H1 (cell line): ENCODE data around the gene SLC7A10. TPM values are rescaled to one million over a fixed set of nuclear protein-coding genes. Genes with fewer than 3 reads are reported as not detected.

Experiments
- CTCF ChIA-PET: fragments of 300-600 bp; sonication (Branson Sonifier 250); formaldehyde crosslinking; loops from one replicate; lab custom pipeline; 2021; ENCODE audit not compliant: partially characterized antibody; lab: Charles Lee
- POLR2A ChIA-PET: fragments of 300-600 bp; sonication (Branson Sonifier 250); formaldehyde crosslinking; loops from one replicate; lab custom pipeline; 2021; ENCODE audit warnings: inconsistent platforms; ENCODE audit not compliant: partially characterized antibody; lab: Charles Lee
- DNase-seq, 2 experiments: peaks; one replicate each; pipeline versions ENCODE4 v3.0.0 to v3.0.0-alpha.2; 2010 to 2022; ENCODE audit warnings: low spot score in 2 of 2, low read depth in 1 of 2, mixed read lengths in 1 of 2
- FAIRE-seq: peaks from 2 replicates; lab custom pipeline; 2011; peaks lifted over from hg19 to GRCh38; lab: Jason Lieb, UNC
- H2AFZ ChIP-seq: 2 replicates; pipeline ENCODE4 v1.8.1; 2012; ENCODE audit warnings: low read length, inconsistent platforms
- H2AK5ac ChIP-seq: 2 replicates; pipeline ENCODE4 v1.6.1; 2013; ENCODE audit warnings: low read depth, low read length
- H2BK120ac ChIP-seq: replicated peaks from 2 replicates; pipeline ENCODE3; 2013; ENCODE audit warnings: low read depth, low read length, inconsistent platforms
- H2BK12ac ChIP-seq: 2 replicates; pipeline ENCODE4 v1.6.1; 2013; ENCODE audit warnings: low read depth, low read length
- H2BK15ac ChIP-seq: 2 replicates; pipeline ENCODE4 v1.6.1; 2013; ENCODE audit warnings: low read length
- H2BK20ac ChIP-seq: 2 replicates; pipeline ENCODE4 v1.6.1; 2013; ENCODE audit warnings: low read length
- H2BK5ac ChIP-seq: 2 replicates; pipeline ENCODE4 v1.6.1; 2013; ENCODE audit warnings: low read depth, low read length
- H3K14ac ChIP-seq: 2 replicates; pipeline ENCODE4 v1.6.1; 2013; ENCODE audit warnings: inconsistent platforms; ENCODE audit not compliant: insufficient read length
- H3K18ac ChIP-seq: 2 replicates; pipeline ENCODE4 v1.6.1; 2013; ENCODE audit warnings: low read length; ENCODE audit errors: extremely low read depth
- H3K23ac ChIP-seq: 2 replicates; pipeline ENCODE4 v1.6.1; 2013; ENCODE audit warnings: inconsistent platforms; ENCODE audit not compliant: insufficient read length
- H3K23me2 ChIP-seq: 2 replicates; pipeline ENCODE4 v1.6.1; 2013; ENCODE audit warnings: low read depth, low read length
- H3K27ac ChIP-seq: 2 replicates; pipeline ENCODE4 v1.6.1; 2011; ENCODE audit warnings: low read depth, low read length, inconsistent platforms
- H3K27me3 ChIP-seq, 4 experiments: replicated peaks in 1 of 4; 1 replicate in 1 of 4; 2 replicates in 3 of 4; pipeline versions ENCODE4 v1.6.1 to v1.8.1; 2011 to 2013; ENCODE audit warnings: low read length in 3 of 4, mild to moderate bottlenecking in 3 of 4, inconsistent platforms in 2 of 4, mixed read lengths in 2 of 4, moderate library complexity in 1 of 4; ENCODE audit not compliant: control insufficient read depth in 3 of 4, insufficient read depth in 3 of 4; ENCODE audit errors: extremely low read depth in 1 of 4
- H3K36me3 ChIP-seq, 4 experiments: 2 replicates each; pipeline versions ENCODE4 v1.6.1 to v1.8.1; 2011 to 2013; ENCODE audit warnings: mild to moderate bottlenecking in 4 of 4, low read length in 3 of 4, moderate library complexity in 2 of 4, control low read depth in 1 of 4, inconsistent platforms in 1 of 4; ENCODE audit not compliant: insufficient read depth in 4 of 4, control insufficient read depth in 2 of 4
- H3K4ac ChIP-seq: replicated peaks from 2 replicates; pipeline ENCODE3; 2013; ENCODE audit warnings: low read length, low read depth, mixed read lengths, inconsistent platforms; ENCODE audit not compliant: insufficient read length
- H3K4me1 ChIP-seq, 4 experiments: replicated peaks in 1 of 4; 1 replicate in 1 of 4; 2 replicates in 3 of 4; pipeline versions ENCODE4 v1.6.1 to v1.8.1; 2011 to 2013; ENCODE audit warnings: low read length in 3 of 4, inconsistent platforms in 2 of 4, mixed read lengths in 1 of 4; ENCODE audit not compliant: insufficient read depth in 4 of 4, control insufficient read depth in 3 of 4
- H3K4me2 ChIP-seq, 2 experiments: 2 replicates each; pipeline versions ENCODE4 v1.6.1 to v1.8.1; 2011 to 2013; ENCODE audit warnings: low read depth in 2 of 2, low read length in 2 of 2, control low read depth in 1 of 2, inconsistent platforms in 1 of 2, mild to moderate bottlenecking in 1 of 2; ENCODE audit not compliant: insufficient read depth in 1 of 2
- H3K4me3 ChIP-seq, 4 experiments: fragments of 200-600, 300-600 bp in 1 of 4; sonication (generic), shearing (Covaris generic), sonication (Bioruptor Twin) in 1 of 4; 2 replicates each; pipeline versions ENCODE4 v1.5.1 to v1.8.1; 2011 to 2016; ENCODE audit warnings: low read length in 4 of 4, low read depth in 3 of 4, control low read depth in 2 of 4, inconsistent platforms in 2 of 4, mild to moderate bottlenecking in 2 of 4, mixed read lengths in 1 of 4, moderate library complexity in 1 of 4; ENCODE audit not compliant: insufficient read depth in 2 of 4; ENCODE audit errors: extremely low read depth in 1 of 4
- H3K56ac ChIP-seq: replicated peaks from 2 replicates; pipeline ENCODE3; 2013; ENCODE audit warnings: low read depth, mild to moderate bottlenecking, mixed read lengths, low read length, inconsistent platforms; ENCODE audit not compliant: insufficient read length
- H3K79me1 ChIP-seq: 2 replicates; pipeline ENCODE4 v1.6.1; 2013; ENCODE audit warnings: low read depth, low read length, control low read depth
- H3K79me2 ChIP-seq, 2 experiments: 2 replicates each; pipeline versions ENCODE4 v1.6.1 to v1.8.1; 2012 to 2013; ENCODE audit warnings: low read length in 2 of 2, mild to moderate bottlenecking in 2 of 2, inconsistent platforms in 1 of 2; ENCODE audit not compliant: insufficient read depth in 2 of 2, control insufficient read depth in 1 of 2
- H3K9ac ChIP-seq, 4 experiments: replicated peaks in 1 of 4; 1 replicate in 1 of 4; 2 replicates in 3 of 4; pipeline versions ENCODE4 v1.6.1 to v1.8.1; 2011 to 2013; ENCODE audit warnings: low read depth in 3 of 4, low read length in 3 of 4, control low read depth in 2 of 4, mild to moderate bottlenecking in 2 of 4, moderate library complexity in 2 of 4, inconsistent platforms in 1 of 4; ENCODE audit errors: extremely low read depth in 1 of 4
- H3K9me3 ChIP-seq, 2 experiments: 2 replicates each; pipeline versions ENCODE4 v1.6.1 to v1.8.1; 2012 to 2013; ENCODE audit warnings: mild to moderate bottlenecking in 2 of 2, moderate library complexity in 2 of 2, control low read depth in 1 of 2, inconsistent platforms in 1 of 2, low read depth in 1 of 2, low read length in 1 of 2, mixed read lengths in 1 of 2; ENCODE audit not compliant: insufficient read depth in 2 of 2
- H4K20me1 ChIP-seq, 2 experiments: replicated peaks in 1 of 2; 2 replicates each; pipeline versions ENCODE3 to v1.8.1; 2011 to 2013; ENCODE audit warnings: inconsistent platforms in 2 of 2, low read length in 2 of 2, mild to moderate bottlenecking in 1 of 2; ENCODE audit not compliant: insufficient read depth in 2 of 2, control insufficient read depth in 1 of 2
- H4K5ac ChIP-seq: 2 replicates; pipeline ENCODE4 v1.6.1; 2013; ENCODE audit warnings: low read length, low read depth, mixed read lengths, inconsistent platforms; ENCODE audit not compliant: insufficient read length
- H4K8ac ChIP-seq: 2 replicates; pipeline ENCODE4 v1.8.0; 2013; ENCODE audit warnings: mild to moderate bottlenecking, moderate library complexity, low read length, inconsistent platforms; ENCODE audit not compliant: insufficient read depth; ENCODE audit errors: extremely low read depth
- H4K91ac ChIP-seq: replicated peaks from 2 replicates; pipeline ENCODE3; 2013; ENCODE audit warnings: low read length, mixed read lengths, inconsistent platforms; ENCODE audit not compliant: insufficient read length
- BACH1 ChIP-seq: IDR thresholded peaks from 2 replicates; pipeline ENCODE4 v1.6.1; 2012; ENCODE audit warnings: low read length, improper control_type of control experiment
- NANOG ChIP-seq: IDR thresholded peaks from 2 replicates; pipeline ENCODE4 v1.6.1; 2011; ENCODE audit warnings: low read length, low read depth, mild to moderate bottlenecking, inconsistent platforms; ENCODE audit not compliant: insufficient read depth, poor library complexity, severe bottlenecking
- WGBS, 2 experiments: shearing (Covaris generic) in 1 of 2; methylation state at CpG; one replicate each; pipeline versions ENCODE4 v1.1.6 to v1.1.7; 2013 to 2015; ENCODE audit warnings: low lambda C conversion rate in 2 of 2, mixed read lengths in 2 of 2, inconsistent platforms in 1 of 2, low coverage in 1 of 2, missing lambda C conversion rate in 1 of 2; ENCODE audit not compliant: insufficient replicate concordance in 2 of 2, insufficient coverage in 1 of 2, insufficient read length in 1 of 2; ENCODE audit errors: extremely low coverage in 1 of 2, missing lambda C conversion rate in 1 of 2; 5-methylcytosine and 5-hydroxymethylcytosine counted together
- polyA plus RNA-seq, 7 experiments: library from polyadenylated mRNA; depleted of rRNA in 3 of 7; stranded (reverse) in 5 of 7; unstranded in 2 of 7; fragments of >200 nt in 5 of 7; fragments of 200-250 nt in 2 of 7; gene quantifications; 1 replicate in 5 of 7; 2 replicates in 1 of 7; 4 replicates in 1 of 7; pipeline versions ENCODE4 v1.2.1 to v1.2.3, GENCODE V29; 2011 to 2013; ENCODE audit warnings: missing spikeins in 2 of 7, mixed read lengths in 2 of 7
- total RNA-seq: library from RNA; stranded (reverse); fragmentation: NEBNext Ultra II Directional; extraction: Animal tissue kit (Norgen Biotek cat#: 25700); gene quantifications from 2 replicates; pipeline ENCODE4 v1.2.1, GENCODE V29; 2021
- TF ChIP-seq, protein P1 (sequence below): IDR thresholded peaks from 2 replicates; pipeline ENCODE4 v1.6.1; 2011; ENCODE audit warnings: low read length, improper control_type of control experiment

The SLC7A10 gene
- total and polyA plus RNA-seq, 2 of the 8 experiments (the other 6 are each of a cell fraction or from before 2014, with no cell fraction given): 3.7 to 7.1 TPM

DNA sequence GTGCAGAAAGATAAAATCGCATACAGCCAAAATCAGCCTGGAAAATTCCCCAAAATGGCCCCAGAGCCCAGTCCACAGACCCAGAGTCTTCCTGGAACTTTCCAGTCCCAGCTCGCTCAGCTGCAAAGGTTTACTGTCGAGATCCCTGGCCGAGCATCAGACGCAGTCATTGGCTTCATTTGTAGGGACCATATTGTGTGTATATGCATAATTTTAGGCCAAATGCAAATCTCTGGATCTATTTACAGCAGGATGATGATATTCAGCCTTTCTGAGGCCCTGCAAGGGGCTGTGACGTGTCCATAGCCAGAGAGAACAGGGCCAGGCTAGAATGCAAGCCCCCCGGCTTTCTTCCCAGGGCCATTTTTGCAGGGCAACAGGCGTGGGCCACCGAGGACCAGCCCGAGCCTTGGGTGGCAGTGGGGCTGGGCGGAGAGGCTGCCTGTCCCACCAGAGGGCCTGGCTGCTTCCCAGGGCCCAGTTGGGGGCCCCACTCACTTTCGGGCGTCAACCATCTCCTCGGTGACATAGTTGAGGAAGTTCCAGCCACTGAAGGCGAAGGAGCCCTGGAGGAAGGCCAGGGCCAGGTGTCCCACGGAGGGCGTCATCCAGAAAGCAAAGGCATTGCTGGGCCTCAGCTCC lies 13.7 kb downstream of the SLC7A10 start:
- H3K27me3 ChIP-seq: no peaks in the 10 kb centered on the region
- H4K91ac ChIP-seq: no peak overlapping the region
- no peaks in the 10 kb centered on the region for H3K9me3 ChIP-seq
- H3K36me3 ChIP-seq: peaks cover 0 to 4% (median 0%) of the 10 kb centered on the region in 4 experiments; a peak in 1 of 8 replicates
- no peak overlapping the region for H2BK120ac ChIP-seq
- ChIA-PET CTCF (interaction anchor here (0.6 to 2.2 kb wide), 7 partner anchors 11 to 566 kb away, joined by 3 to 11 read pairs (median 3); no protein-coding TSS in a partner anchor), POLR2A (interaction anchor here (1.0 to 1.2 kb wide), 2 partner anchors 8 to 15 kb away, joined by 3 to 4 read pairs; no protein-coding TSS in a partner anchor)
- no peak overlapping the region for H2BK20ac ChIP-seq
- no peak overlapping the region for H3K4me3 ChIP-seq
- H3K79me1 ChIP-seq: no peaks in the 10 kb centered on the region
- FAIRE-seq (no peak), DNase-seq (no peak)
- no peaks in the 10 kb centered on the region for H3K23me2 ChIP-seq
- H2BK15ac ChIP-seq: no peak overlapping the region
- H3K27ac ChIP-seq: no peak overlapping the region
- H3K14ac ChIP-seq: no peak overlapping the region
- H3K4ac ChIP-seq: no peak overlapping the region
- H2AFZ ChIP-seq: no peak overlapping the region
- H3K4me1 ChIP-seq: peaks cover 0 to 2% (median under 1%) of the 10 kb centered on the region in 4 experiments; a peak in 3 of 7 replicates
- no peak overlapping the region for H3K4me2 ChIP-seq
- 88% methylated on average over 17 of the region's 17 CpGs; no CpG with 5 or more reads in 1 of the 2 experiments for WGBS, 2 experiments
- no peaks in the 10 kb centered on the region for H3K79me2 ChIP-seq
- no peak overlapping the region for H4K8ac ChIP-seq
- H3K56ac ChIP-seq: no peak overlapping the region
- H2BK12ac ChIP-seq: no peak overlapping the region
- peaks cover 0 to 2% of the 10 kb centered on the region in 2 experiments for H4K20me1 ChIP-seq
- H2BK5ac ChIP-seq: no peak overlapping the region; the same call in 1 of the 2 replicates
- H3K23ac ChIP-seq: no peak overlapping the region
- H2AK5ac ChIP-seq: no peak overlapping the region
- no peak overlapping the region for H4K5ac ChIP-seq
- H3K18ac ChIP-seq: no peak overlapping the region
- no peak overlapping the region for H3K9ac ChIP-seq
- TF ChIP-seq BACH1: no peak
- TF ChIP-seq NANOG: no peak
- TF ChIP-seq, protein P1, sequence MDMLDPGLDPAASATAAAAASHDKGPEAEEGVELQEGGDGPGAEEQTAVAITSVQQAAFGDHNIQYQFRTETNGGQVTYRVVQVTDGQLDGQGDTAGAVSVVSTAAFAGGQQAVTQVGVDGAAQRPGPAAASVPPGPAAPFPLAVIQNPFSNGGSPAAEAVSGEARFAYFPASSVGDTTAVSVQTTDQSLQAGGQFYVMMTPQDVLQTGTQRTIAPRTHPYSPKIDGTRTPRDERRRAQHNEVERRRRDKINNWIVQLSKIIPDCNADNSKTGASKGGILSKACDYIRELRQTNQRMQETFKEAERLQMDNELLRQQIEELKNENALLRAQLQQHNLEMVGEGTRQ: no peak
